Hematopoietic multipotent progenitor cell treated with erythropoietin and hydrocortisone succinate and interleukin-3 and kit ligand, for 4 days (in vitro differentiated cells): ENCODE data around the gene GCDH.
"Not testable (repeated sequence)": the region's sequence is repeated elsewhere in the genome, so short reads cannot be mapped to it uniquely, and the experiment has no call there.

Experiments used
- DNase-seq: peaks from one replicate; pipeline ENCODE4 v3.0.0-alpha.2; 2015

GCDH gene

DNA sequence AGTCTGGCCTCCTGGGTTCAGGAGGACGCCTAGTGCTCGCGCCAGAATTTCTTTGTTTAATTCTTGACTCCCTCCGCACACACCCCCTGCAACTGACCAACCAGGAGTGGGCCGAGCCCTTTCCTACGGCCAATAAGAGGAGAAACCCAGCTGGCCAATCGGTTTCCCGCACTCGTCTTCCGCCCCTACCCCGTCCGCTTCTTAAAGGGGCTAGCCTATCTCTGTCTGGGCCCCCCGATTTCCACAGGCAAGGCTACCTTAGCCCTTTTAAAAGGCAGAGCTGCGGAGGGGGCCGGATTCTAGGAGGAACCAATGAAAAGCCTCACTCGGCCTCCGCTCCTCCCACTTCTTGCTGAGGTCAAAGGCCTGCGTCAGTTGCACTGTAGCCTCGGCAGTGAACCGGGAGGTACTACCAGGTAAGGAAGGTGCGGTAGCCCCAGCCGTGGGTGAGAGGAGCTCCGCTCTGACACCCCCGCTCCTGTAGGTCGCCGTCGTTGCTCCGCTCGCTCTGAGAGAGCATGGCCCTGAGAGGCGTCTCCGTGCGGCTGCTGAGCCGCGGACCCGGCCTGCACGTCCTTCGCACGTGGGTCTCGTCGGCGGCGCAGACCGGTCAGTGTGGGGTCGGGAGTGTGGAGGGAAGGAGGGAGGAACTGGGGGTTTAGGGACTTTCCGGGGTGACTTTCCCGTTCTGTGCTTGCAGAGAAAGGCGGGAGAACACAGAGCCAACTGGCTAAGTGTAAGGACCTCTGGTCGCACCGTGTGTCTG is at the start of gene GCDH:
Gene GCDH (plus strand): TSS at position 374 of the 766 bp plus-strand sequence. CDS start 145 bp downstream, at position 519.
- DNase-seq, result peak; percentile 100

DNA sequence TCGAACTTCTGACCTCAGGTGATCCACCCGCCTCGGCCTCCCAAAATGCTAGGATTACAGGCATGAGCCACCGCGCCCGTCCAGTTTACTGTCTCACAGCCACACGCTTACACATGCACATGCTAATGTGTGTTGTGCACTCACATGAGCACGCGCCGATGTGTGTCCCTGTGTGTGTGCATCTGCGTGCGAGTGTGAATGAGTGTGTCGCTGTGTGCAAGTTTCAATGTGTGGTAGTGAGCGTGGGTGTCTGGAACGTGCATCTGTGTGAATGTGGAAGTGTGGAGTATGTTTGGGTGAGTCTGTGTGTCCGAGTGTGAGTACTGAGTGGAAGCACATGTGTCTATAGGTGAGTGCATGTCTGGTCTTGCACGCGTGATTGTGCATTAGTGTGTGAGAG is 48.4 kb upstream of the GCDH start:
- DNase-seq, result no peak

GRCh38 chr19:12843328-12843727 is 47.6 kb upstream of the GCDH start:
- no peak for DNase-seq

DNA sequence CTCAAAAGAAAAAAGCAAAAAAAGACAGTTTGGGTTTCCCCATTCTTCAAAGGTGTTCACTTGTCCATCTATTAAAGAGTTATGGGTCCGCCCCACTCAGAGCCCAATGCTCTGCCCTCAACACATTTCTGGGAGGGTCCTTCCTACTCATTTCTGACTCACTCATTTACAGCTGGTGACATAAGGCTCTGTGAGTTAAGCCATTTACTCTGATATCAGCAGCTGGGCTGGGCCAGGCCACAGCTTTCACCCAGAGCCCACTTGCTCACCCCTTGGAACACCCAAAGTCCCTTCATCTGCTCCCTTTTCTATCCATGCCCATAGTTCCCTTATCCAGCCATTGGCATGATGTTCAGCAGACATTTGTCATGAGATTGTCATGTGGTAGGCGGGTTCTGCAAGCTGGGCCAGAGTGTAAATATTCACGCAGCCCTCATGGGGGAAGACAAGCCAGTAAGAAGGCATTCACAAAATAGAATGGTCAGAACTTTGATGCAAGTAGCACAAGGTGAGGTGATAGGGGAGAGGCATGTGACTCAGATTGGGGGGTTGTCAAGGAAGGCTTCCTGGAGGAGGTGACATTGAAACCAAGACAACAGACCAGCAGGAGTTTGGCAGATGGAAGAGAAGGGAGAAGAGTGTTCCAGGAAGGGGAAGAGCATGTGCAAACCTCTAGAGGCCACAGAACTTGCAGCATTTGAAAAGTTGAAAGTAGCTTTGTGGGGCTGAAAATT is 46.8 kb upstream of the GCDH start:
- DNase-seq, result no peak

DNA sequence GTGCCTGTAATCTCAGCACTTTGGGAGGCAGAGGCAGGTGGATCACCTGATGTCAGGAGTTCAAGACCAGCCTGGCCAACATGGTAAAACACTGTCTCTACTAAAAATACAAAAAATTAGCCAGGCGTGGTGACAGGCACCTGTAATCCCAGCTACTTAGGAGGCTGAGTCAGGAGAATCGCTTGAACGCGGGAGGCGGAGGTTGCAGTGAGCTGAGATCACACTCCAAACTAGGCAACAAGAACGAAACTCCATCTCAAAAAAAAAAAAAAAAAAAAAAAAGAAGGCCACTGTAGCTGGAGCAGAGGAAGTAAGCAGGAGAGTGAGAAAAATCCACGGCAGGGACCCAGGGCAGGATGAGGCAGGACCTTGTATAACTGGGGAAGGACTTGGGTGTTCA is 44.3 kb upstream of the GCDH start:
- DNase-seq, result not testable (repeated sequence)

DNA sequence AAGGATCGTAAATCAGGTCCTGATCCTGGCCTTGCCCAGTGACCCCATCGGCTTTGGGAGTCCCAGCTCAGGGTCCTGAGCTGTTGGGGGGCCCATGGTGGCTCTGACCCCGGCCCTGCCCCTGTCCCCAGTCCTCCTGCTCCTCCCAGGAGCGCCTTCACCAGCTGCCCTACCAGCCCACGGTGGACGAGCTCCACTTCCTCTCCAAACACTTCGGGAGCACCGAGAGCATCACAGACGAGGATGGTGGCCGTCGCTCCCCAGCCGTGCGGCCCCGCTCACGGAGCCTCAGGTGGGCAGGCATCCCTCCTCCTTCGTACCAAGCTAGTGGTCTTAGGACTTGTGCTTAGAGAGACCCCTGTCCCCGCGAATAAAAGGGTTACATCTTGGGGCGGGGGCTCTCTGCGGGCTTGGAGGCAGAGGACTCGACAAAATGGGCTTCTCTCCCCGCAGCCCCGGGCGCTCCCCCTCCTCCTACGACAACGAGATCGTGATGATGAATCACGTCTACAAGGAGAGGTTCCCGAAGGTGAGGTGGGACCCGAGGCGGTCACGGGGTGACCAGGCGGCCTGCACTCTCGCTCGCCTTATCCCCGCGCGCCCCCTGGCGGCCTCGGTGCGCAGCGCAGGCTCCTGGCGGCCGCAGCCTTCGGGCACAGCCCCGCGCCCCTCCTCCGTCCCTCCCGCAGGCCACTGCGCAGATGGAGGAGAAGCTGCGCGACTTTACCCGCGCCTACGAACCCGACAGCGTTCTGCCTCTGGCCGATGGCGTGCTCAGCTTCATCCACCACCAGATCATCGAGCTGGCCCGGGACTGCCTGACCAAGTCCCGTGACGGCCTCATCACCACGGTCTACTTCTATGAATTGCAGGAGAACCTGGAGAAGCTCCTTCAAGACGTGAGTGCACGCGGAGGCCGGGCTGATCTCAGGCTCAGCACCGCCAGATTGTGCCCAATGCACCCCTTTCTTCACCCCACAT is 43.5 kb upstream of the GCDH start:
- DNase-seq, result peak; percentile 89

DNA sequence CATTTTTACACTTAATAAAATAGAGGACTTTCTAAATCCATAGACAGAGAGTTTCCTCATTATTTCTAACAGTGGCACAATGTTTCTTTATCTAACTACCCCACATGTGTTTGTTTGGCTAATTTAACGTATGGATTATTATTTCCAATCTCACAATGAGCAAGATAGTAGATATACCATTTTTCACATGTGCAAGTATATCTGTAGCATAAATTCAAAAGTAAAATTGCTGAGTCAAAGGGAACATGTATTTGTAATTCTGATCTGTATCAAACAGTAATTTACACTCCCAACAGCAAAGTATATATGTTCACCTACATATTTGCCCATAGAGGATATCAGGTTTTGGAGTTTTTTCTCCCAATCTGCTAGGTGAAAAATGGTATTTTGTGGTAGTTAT is 34.3 kb upstream of the GCDH start:
- peak; percentile 63 for DNase-seq

GRCh38 chr19:12858041-12858928 is 32.7 kb upstream of the GCDH start:
- DNase-seq, result no peak

DNA sequence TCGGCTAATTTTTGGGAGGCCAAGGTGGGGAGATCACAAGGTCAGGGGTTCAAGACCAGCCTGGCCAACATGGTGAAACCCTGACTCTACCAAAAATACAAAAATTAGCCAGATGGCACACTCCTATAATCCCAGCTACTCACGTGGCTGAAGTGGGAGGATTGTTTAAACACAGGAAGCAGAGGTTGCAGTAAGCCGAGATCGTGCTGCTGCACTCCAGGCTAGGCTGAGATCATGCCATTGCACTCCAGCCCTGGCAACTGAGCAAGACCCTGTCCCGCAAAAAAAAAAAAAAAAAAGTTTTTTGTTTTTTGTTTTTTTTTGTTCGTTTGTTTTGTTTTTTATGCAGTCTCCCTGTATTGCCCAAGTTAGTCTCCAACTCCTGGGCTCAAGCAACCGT is 31.4 kb upstream of the GCDH start:
- no peak for DNase-seq

- DNase-seq, result no peak
Observed at GRCh38 chr19:12864143-12864542, 26.8 kb upstream of the GCDH start.

GRCh38 chr19:12864721-12865715 is 25.9 kb upstream of the GCDH start:
- no peak for DNase-seq

DNA sequence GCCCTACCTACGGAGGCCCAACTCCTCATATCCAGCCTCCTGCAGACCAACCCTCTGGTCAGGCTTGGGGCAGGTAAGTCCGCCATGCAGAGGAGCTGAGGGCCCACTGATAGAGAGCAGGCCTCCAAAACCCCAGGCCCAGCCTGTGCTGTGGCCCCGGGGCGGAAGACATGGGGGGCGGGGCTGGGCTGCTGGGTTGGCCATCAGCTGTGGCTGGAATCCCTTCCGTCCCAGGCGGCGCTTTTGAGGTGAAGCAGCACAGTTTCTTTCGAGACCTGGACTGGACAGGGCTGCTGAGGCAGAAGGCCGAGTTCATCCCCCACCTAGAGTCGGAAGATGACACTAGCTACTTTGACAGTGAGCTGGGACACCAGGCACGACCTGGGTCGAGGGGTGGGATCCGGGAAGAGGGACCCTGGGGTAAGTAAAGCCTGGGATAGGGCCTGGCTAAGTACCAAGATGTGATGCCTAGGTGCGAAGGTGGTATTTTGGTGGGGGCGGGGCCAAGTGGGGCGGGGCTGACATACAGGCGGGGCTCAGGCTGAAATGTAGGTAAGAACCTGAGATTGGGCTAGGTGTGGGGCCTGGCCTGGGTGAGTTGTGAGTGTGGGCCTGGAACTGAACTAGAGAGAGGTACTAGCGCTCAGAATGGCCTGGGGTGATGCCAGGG is 25.1 kb upstream of the GCDH start:
- no peak for DNase-seq

DNA sequence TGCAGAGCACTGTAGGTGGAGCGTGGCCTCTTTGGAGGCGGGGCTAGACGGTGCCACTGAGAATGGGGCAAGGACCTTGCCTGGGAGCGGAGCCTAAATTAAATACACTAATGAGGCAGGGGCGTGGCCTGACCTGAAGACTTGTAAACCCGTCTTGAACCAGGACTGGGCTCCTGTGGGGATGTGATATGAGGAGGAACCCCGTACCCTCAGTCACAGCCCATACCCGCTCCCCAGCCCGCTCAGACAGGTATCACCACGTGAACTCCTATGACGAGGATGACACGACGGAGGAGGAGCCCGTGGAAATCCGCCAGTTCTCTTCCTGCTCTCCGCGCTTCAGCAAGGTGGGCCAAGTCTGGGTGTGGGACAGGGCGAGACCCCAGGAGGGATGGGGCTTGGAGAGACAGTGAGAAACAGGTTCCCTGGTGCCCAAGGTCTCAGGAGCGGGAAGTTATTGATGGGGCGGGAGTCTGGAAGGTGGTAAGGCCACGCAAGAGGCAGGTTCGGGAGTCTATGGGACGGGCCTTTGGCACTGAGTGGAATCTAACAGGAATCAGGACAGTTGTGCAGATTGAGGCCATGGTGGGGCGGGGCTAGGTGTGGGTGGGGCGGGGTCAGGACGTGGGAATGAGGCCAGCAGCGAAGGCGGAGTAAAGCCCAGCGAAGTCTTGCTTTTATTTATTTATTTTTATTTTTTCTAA is 24.4 kb upstream of the GCDH start:
- DNase-seq, result no peak

DNA sequence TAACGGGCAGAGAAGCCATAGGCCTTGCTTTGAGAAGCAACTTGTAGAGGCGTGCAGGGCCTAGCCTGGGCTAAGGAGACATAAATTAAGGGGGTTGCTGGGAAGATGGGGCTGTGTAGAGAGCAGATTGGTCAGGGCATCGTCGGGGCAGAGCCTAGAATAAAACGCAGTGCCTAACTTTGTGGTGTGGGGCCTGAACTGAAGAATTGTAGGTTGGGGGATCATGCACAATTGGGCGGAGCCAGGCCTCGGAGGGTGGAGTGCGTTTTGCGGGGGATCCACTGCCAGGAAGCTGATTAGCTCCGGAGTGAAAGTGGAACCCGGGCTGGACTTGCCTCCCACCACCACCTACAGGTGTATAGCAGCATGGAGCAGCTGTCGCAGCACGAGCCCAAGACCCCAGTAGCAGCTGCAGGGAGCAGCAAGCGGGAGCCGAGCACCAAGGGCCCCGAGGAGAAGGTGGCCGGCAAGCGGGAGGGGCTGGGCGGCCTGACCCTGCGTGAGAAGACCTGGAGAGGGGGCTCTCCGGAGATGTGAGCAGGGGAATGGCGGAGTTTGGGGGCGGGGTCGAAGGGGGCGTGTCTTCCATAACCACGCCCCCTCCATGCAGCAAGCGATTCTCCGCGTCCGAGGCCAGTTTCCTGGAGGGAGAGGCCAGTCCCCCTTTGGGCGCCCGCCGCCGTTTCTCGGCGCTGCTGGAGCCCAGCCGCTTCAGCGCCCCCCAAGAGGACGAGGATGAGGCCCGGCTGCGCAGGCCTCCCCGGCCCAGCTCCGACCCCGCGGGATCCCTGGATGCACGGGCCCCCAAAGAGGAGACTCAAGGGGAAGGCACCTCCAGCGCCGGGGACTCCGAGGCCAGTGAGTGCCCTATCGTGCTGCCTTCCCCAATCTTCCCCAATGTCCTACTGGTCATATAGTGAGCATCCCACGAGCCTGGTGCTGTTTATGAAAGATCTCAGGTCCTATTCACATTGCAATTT is 23.6 kb upstream of the GCDH start:
- DNase-seq, result peak; percentile 90

DNA sequence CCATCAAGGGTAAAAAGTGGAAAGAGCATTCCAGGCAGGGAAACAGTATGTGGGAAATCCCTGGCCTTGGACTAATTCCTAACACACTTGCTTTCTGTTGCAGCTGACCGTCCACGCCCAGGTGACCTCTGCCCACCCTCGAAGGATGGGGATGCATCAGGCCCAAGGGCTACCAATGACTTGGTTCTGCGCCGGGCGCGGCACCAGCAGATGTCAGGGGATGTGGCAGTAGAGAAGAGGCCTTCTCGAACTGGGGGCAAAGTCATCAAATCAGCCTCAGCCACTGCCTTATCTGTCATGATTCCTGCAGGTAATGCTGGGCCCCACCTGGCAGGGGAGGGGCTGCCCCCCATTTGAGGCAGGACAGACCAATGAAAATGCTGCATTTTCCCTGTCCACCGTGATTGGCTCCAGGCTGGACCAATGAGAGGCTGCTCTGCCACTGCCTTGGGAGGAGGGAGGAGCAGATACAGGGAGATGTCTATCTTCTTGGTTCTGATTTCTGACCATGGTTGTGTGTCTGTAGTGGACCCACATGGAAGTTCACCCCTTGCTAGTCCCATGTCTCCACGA is 22.3 kb upstream of the GCDH start:
- no peak for DNase-seq

GRCh38 chr19:12871681-12872080 is 19.3 kb upstream of the GCDH start:
- no peak for DNase-seq

GRCh38 chr19:12872255-12872654 is 18.7 kb upstream of the GCDH start:
- peak; percentile 40 for DNase-seq
